Measurements from ENCODE around the gene DEGS1. TPM values are rescaled to one million over a fixed set of nuclear protein-coding genes. Genes with fewer than 3 reads are reported as not detected.

The DEGS1 gene
- polyA plus RNA-seq, 5 donors, result 57.4 to 70.2 (median 59.2) TPM

Other genes starting within 250 kb of the DEGS1 start
- gene FBXO28, start 69.1 kb upstream of the DEGS1 start, polyA plus RNA-seq (ENCODE audit: insufficient read depth in 1 of 5, insufficient read length in 5 of 5, low replicate concordance in 1 of 5), result 10 to 100 TPM; 23.1 to 33.8 (median 32.6) TPM
- 10 to 100 TPM; 36.4 to 47.3 (median 43.1) TPM for gene NVL, start 146.9 kb downstream of the DEGS1 start, polyA plus RNA-seq (ENCODE audit: insufficient read depth in 1 of 5, insufficient read length in 5 of 5, low replicate concordance in 1 of 5)
- 10 to 100 TPM; 32.7 to 48.4 (median 40.2) TPM for gene CNIH4, start 173.6 kb downstream of the DEGS1 start, polyA plus RNA-seq (ENCODE audit: insufficient read depth in 1 of 5, insufficient read length in 5 of 5, low replicate concordance in 1 of 5)